C1 segment of cervical spinal cord (tissue), 14 donors: ENCODE measurements around the gene HBA1.
"Not testable (repeated sequence)": the region's sequence is repeated elsewhere in the genome, so short reads cannot be mapped to it uniquely, and the experiment has no call there.

Source experiments
- DNase-seq, 14 donors: peaks; one replicate each; lab custom pipeline; 2025; lab: John Stamatoyannopoulos, UW

Gene HBA1

GRCh38 chr16:203246-203645 is 26.8 kb downstream of the HBA1 start:
- DNase-seq = no peak

- not testable (repeated sequence) for DNase-seq
These were observed 27.6 kb downstream of the HBA1 start for GRCh38 chr16:204046-204445.

- DNase-seq = not testable (repeated sequence)
These were observed 32.9 kb downstream of the HBA1 start for GRCh38 chr16:209359-209758.

- DNase-seq = not testable (repeated sequence)
These were observed 35.2 kb downstream of the HBA1 start for GRCh38 chr16:211631-212180.

- no peak for DNase-seq
These were observed 36.5 kb downstream of the HBA1 start for GRCh38 chr16:212999-213398.

GRCh38 chr16:220021-220420 is 43.5 kb downstream of the HBA1 start:
- no peak for DNase-seq
